ENCODE data around the gene SEPTIN1.

DNA sequence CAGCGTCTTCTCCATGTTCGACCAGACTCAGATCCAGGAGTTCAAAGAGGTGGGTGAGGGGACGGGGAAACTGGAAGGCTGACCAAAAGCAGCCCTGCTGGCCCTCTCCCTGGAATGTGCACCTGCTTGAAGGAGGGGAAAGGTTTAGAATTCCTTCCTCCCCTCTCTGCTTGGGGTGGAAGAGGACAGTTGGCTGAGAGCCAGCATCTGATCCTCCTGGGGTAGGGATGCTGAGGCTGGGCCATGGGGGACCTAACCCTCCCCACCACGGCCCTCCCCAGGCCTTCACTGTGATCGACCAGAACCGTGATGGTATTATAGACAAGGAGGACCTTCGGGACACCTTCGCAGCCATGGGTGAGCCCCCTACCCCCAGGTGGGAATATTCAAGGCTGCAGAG lies 6.5 kb downstream of the SEPTIN1 start:
- TF ChIP-seq, protein P1, sequence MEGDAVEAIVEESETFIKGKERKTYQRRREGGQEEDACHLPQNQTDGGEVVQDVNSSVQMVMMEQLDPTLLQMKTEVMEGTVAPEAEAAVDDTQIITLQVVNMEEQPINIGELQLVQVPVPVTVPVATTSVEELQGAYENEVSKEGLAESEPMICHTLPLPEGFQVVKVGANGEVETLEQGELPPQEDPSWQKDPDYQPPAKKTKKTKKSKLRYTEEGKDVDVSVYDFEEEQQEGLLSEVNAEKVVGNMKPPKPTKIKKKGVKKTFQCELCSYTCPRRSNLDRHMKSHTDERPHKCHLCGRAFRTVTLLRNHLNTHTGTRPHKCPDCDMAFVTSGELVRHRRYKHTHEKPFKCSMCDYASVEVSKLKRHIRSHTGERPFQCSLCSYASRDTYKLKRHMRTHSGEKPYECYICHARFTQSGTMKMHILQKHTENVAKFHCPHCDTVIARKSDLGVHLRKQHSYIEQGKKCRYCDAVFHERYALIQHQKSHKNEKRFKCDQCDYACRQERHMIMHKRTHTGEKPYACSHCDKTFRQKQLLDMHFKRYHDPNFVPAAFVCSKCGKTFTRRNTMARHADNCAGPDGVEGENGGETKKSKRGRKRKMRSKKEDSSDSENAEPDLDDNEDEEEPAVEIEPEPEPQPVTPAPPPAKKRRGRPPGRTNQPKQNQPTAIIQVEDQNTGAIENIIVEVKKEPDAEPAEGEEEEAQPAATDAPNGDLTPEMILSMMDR (tag by site-specific recombination; IDR thresholded peaks at IDR 0.05), result no peak
- TF ChIP-seq ZNF19 (tag by site-specific recombination; IDR thresholded peaks at IDR 0.05; ENCODE audit: low read depth) (no peak), ZNF214 (tag by site-specific recombination; IDR thresholded peaks at IDR 0.05; ENCODE audit: borderline replicate concordance) (no peak), ZNF658 (tag by site-specific recombination; IDR thresholded peaks at IDR 0.05) (no peak)
- TF ChIP-seq, protein P2, sequence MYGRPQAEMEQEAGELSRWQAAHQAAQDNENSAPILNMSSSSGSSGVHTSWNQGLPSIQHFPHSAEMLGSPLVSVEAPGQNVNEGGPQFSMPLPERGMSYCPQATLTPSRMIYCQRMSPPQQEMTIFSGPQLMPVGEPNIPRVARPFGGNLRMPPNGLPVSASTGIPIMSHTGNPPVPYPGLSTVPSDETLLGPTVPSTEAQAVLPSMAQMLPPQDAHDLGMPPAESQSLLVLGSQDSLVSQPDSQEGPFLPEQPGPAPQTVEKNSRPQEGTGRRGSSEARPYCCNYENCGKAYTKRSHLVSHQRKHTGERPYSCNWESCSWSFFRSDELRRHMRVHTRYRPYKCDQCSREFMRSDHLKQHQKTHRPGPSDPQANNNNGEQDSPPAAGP (tag by site-specific recombination; IDR thresholded peaks at IDR 0.05), result no peak
- TF ChIP-seq, protein P3, sequence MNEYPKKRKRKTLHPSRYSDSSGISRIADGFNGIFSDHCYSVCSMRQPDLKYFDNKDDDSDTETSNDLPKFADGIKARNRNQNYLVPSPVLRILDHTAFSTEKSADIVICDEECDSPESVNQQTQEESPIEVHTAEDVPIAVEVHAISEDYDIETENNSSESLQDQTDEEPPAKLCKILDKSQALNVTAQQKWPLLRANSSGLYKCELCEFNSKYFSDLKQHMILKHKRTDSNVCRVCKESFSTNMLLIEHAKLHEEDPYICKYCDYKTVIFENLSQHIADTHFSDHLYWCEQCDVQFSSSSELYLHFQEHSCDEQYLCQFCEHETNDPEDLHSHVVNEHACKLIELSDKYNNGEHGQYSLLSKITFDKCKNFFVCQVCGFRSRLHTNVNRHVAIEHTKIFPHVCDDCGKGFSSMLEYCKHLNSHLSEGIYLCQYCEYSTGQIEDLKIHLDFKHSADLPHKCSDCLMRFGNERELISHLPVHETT (tag by site-specific recombination; IDR thresholded peaks at IDR 0.05), result no peak

Measured in HEK293 (cell line).